ENCODE data around the gene TRAPPC13.

- TF ChIP-seq KAT2A (conservative IDR thresholded peaks at IDR 0.05; ENCODE audit: control insufficient read depth, low read depth, low read length) = no peak
- TF ChIP-seq CEBPB (IDR thresholded peaks at IDR 0.05; ENCODE audit: borderline replicate concordance in 1 of 2, low read depth in 2 of 2, low read length in 2 of 2) = no peak
- no peak for TF ChIP-seq POLR2AphosphoS5 (IDR thresholded peaks at IDR 0.05; ENCODE audit: low read length)
- no peak for TF ChIP-seq EP300 (IDR thresholded peaks at IDR 0.05; ENCODE audit: borderline replicate concordance in 1 of 2, control insufficient read depth in 1 of 2, low read depth in 2 of 2, low read length in 2 of 2)
- no peak for TF ChIP-seq POLR2A (IDR thresholded peaks at IDR 0.05; ENCODE audit: low read depth, low read length)
- TF ChIP-seq TAF1 (IDR thresholded peaks at IDR 0.05; ENCODE audit: borderline replicate concordance, low read depth, low read length) = no peak
- no peak for TF ChIP-seq PRDM15 (CRISPR knock-in tag; IDR thresholded peaks at IDR 0.05)
- TF ChIP-seq CTCF (IDR thresholded peaks at IDR 0.05 in 2 of 3, conservative IDR thresholded peaks at IDR 0.05 in 1 of 3; ENCODE audit: control insufficient read depth in 2 of 3, extremely low read depth in 1 of 3, insufficient read depth in 1 of 3, low read depth in 3 of 3, low read length in 3 of 3) = no peak
- TF ChIP-seq CHD4 (IDR thresholded peaks at IDR 0.05) = no peak
- TF ChIP-seq CBX5 (IDR thresholded peaks at IDR 0.05; ENCODE audit: low read depth) = no peak
- TF ChIP-seq RCOR1 (conservative IDR thresholded peaks at IDR 0.05; ENCODE audit: low read depth, low read length) = no peak
- TF ChIP-seq ZBTB33 (IDR thresholded peaks at IDR 0.05) = no peak
- TF ChIP-seq BRCA1 (IDR thresholded peaks at IDR 0.05; ENCODE audit: low read depth, low read length) = no peak
- TF ChIP-seq GABPA (IDR thresholded peaks at IDR 0.05; ENCODE audit: low read depth) = no peak
Measured at GRCh38 chr5:65640240-65640639, 15.4 kb downstream of the TRAPPC13 start.

All from GM12878 (cell line).